Neuronal stem cell (in vitro differentiated cells): Measurements from ENCODE around the gene FBXO17.
A peak's percentile ranks its signal among the peaks of the same experiment; 100 is the strongest.

Source experiments
- DNase-seq: peaks from one replicate; pipeline ENCODE4 v3.0.0-alpha.2; 2013; ENCODE audit warnings: low spot score
- H2AFZ ChIP-seq: one replicate; pipeline ENCODE4 v1.6.1; 2013; ENCODE audit warnings: mild to moderate bottlenecking, low read length, inconsistent platforms
- H2AK5ac ChIP-seq: 2 replicates; pipeline ENCODE4 v1.6.1; 2013; ENCODE audit warnings: low read depth, mild to moderate bottlenecking, inconsistent platforms, low read length, moderate library complexity, mixed read lengths
- H2BK120ac ChIP-seq: 2 replicates; pipeline ENCODE4 v1.6.1; 2013; ENCODE audit warnings: low read depth, mild to moderate bottlenecking, inconsistent platforms, low read length, moderate library complexity, mixed read lengths
- H2BK12ac ChIP-seq: one replicate; pipeline ENCODE4 v1.6.1; 2013; ENCODE audit warnings: low read length, inconsistent platforms
- H2BK15ac ChIP-seq: 2 replicates; pipeline ENCODE4 v1.6.1; 2013; ENCODE audit warnings: mild to moderate bottlenecking, low read length, inconsistent platforms, mixed read lengths
- H2BK5ac ChIP-seq: one replicate; pipeline ENCODE4 v1.6.1; 2013; ENCODE audit warnings: inconsistent platforms, mild to moderate bottlenecking, low read length, moderate library complexity
- H3K14ac ChIP-seq: one replicate; pipeline ENCODE4 v1.6.1; 2013; ENCODE audit warnings: low read length, inconsistent platforms
- H3K18ac ChIP-seq: 2 replicates; pipeline ENCODE4 v1.6.1; 2013; ENCODE audit warnings: low read length, inconsistent platforms
- H3K23ac ChIP-seq: 2 replicates; pipeline ENCODE4 v1.6.1; 2013; ENCODE audit warnings: low read depth, mild to moderate bottlenecking, mixed read lengths, low read length, inconsistent platforms; ENCODE audit not compliant: poor library complexity
- H3K27ac ChIP-seq: replicated peaks from 3 replicates; pipeline ENCODE4 v1.5.1; 2013; ENCODE audit warnings: low read length, inconsistent platforms
- H3K27me3 ChIP-seq, 3 experiments: 2 replicates each; pipeline ENCODE4 v1.6.1; 2013; ENCODE audit warnings: low read length in 3 of 3, mild to moderate bottlenecking in 2 of 3, inconsistent platforms in 1 of 3, low read depth in 1 of 3, mixed read lengths in 1 of 3, moderate library complexity in 1 of 3; ENCODE audit not compliant: control insufficient read depth in 3 of 3, insufficient read depth in 3 of 3
- H3K36me3 ChIP-seq, 2 donors: replicated peaks in 1 of 2; 2 replicates each; pipeline ENCODE4 v1.6.1; 2013; ENCODE audit warnings: low read length in 2 of 2; ENCODE audit not compliant: control insufficient read depth in 2 of 2, insufficient read depth in 2 of 2
- H3K4ac ChIP-seq: 2 replicates; pipeline ENCODE4 v1.6.1; 2013; ENCODE audit warnings: inconsistent platforms, mild to moderate bottlenecking, low read length, moderate library complexity
- H3K4me1 ChIP-seq, 2 donors: 1 replicate in 1 of 2; 2 replicates in 1 of 2; pipeline ENCODE4 v1.6.1; 2013; ENCODE audit warnings: low read length in 2 of 2, low read depth in 1 of 2; ENCODE audit not compliant: control insufficient read depth in 2 of 2, insufficient read depth in 1 of 2
- H3K4me2 ChIP-seq: one replicate; pipeline ENCODE4 v1.6.1; 2013; ENCODE audit warnings: mild to moderate bottlenecking, low read length, inconsistent platforms; ENCODE audit not compliant: insufficient read depth, poor library complexity, severe bottlenecking
- H3K4me3 ChIP-seq, 2 donors: 2 replicates each; pipeline ENCODE4 v1.5.1; 2013; ENCODE audit warnings: low read length in 2 of 2, mild to moderate bottlenecking in 2 of 2, inconsistent platforms in 1 of 2, moderate library complexity in 1 of 2
- H3K79me1 ChIP-seq: one replicate; pipeline ENCODE4 v1.6.1; 2013; ENCODE audit warnings: low read depth, mild to moderate bottlenecking, inconsistent platforms, low read length, moderate library complexity
- H3K9ac ChIP-seq: one replicate; pipeline ENCODE4 v1.6.1; 2013; ENCODE audit warnings: mild to moderate bottlenecking, low read depth, low read length, inconsistent platforms; ENCODE audit not compliant: poor library complexity
- H3K9me3 ChIP-seq, 2 donors: replicated peaks in 1 of 2; 2 replicates each; pipeline versions ENCODE3 to v1.6.1; 2013; ENCODE audit warnings: low read length in 2 of 2, mild to moderate bottlenecking in 2 of 2, inconsistent platforms in 1 of 2, low read depth in 1 of 2, mixed read lengths in 1 of 2, moderate library complexity in 1 of 2; ENCODE audit not compliant: control insufficient read depth in 2 of 2, insufficient read depth in 1 of 2
- H4K8ac ChIP-seq: one replicate; pipeline ENCODE4 v1.6.1; 2013; ENCODE audit warnings: low read depth, mild to moderate bottlenecking, inconsistent platforms, low read length, moderate library complexity
- H4K91ac ChIP-seq: one replicate; pipeline ENCODE4 v1.6.1; 2013; ENCODE audit warnings: low read length, low read depth, mild to moderate bottlenecking, inconsistent platforms; ENCODE audit not compliant: poor library complexity
- WGBS, 2 donors: extraction: QIAGEN DNeasy Blood & Tissue Kit; methylation state at CpG; one replicate each; pipeline ENCODE4 v1.1.7; 2013; ENCODE audit warnings: missing lambda C conversion rate in 2 of 2, mixed read lengths in 1 of 2; ENCODE audit not compliant: insufficient read length in 2 of 2, insufficient replicate concordance in 1 of 2; ENCODE audit errors: extremely low coverage in 2 of 2; 5-methylcytosine and 5-hydroxymethylcytosine counted together

The FBXO17 gene

DNA sequence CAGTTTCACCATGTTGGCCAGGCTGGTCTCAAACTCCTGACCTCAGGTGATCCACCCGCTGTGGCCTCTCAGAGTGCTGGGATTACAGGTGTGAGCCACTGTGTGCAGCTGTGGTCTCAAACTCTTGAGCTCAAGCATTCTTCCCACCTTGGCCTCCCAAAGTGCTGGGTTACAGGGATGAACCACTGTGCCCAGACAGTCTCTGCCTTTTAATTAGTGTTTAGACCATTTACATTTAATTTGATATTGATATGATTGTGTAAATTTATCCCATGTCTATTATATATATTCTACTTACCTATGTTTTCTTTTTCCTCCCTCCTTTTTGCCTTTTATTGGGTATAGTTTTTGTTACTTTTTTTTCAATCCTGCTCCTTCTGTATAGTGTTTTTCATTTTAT, 73.9 kb downstream of the FBXO17 start:
- H3K4me2 ChIP-seq, result no peak overlapping the region
- H4K91ac ChIP-seq, result no peak overlapping the region
- H3K36me3 ChIP-seq, result peaks cover 8 to 19% of the 10 kb centered on the region in 2 donors
- H2BK120ac ChIP-seq, result no peak overlapping the region
- no peak overlapping the region for H3K18ac ChIP-seq
- H3K9ac ChIP-seq, result no peak overlapping the region
- no peak overlapping the region for H3K27ac ChIP-seq
- H3K4me1 ChIP-seq, result peaks cover 2 to 9% of the 10 kb centered on the region in 2 donors
- H3K9me3 ChIP-seq, result peaks cover 2 to 6% of the 10 kb centered on the region in 2 donors
- H4K8ac ChIP-seq, result peak overlapping the region; percentile 65
- no peak overlapping the region for H2BK5ac ChIP-seq
- no peak overlapping the region for H2AK5ac ChIP-seq
- peaks cover 2% of the 10 kb centered on the region for H3K79me1 ChIP-seq
- H3K4ac ChIP-seq, result no peak overlapping the region
- no peaks in the 10 kb centered on the region for H3K27me3 ChIP-seq
- no peak overlapping the region for H3K14ac ChIP-seq
- H2BK15ac ChIP-seq, result no peak overlapping the region
- H3K4me3 ChIP-seq, result no peak overlapping the region
- H2BK12ac ChIP-seq, result no peak overlapping the region
- no peak overlapping the region for H2AFZ ChIP-seq
- no CpG with 5 or more reads among the region's 1 CpG for WGBS, 2 donors
- DNase-seq, result no peak
- no peak overlapping the region for H3K23ac ChIP-seq

GRCh38 chr19:38900743-38901190, 74.8 kb downstream of the FBXO17 start:
- H2AK5ac ChIP-seq, result no peak overlapping the region
- H4K91ac ChIP-seq, result no peak overlapping the region
- no peak overlapping the region for H3K18ac ChIP-seq
- H3K14ac ChIP-seq, result no peak overlapping the region
- H3K9me3 ChIP-seq, result peaks cover 2 to 6% of the 10 kb centered on the region in 2 donors
- H2BK5ac ChIP-seq, result no peak overlapping the region
- H3K4ac ChIP-seq, result no peak overlapping the region
- no peak overlapping the region for H2BK12ac ChIP-seq
- H3K9ac ChIP-seq, result no peak overlapping the region
- peak overlapping the region in 1 of 2 donors; percentile 64 for H3K4me3 ChIP-seq
- H3K4me2 ChIP-seq, result no peak overlapping the region
- H3K23ac ChIP-seq, result no peak overlapping the region
- H3K4me1 ChIP-seq, result peaks cover 2 to 9% of the 10 kb centered on the region in 2 donors
- H2BK120ac ChIP-seq, result no peak overlapping the region
- peaks cover 8 to 16% of the 10 kb centered on the region in 2 donors for H3K36me3 ChIP-seq
- H3K27me3 ChIP-seq, result no peaks in the 10 kb centered on the region
- WGBS, 2 donors, result no CpG with 5 or more reads among the region's 3 CpGs
- DNase-seq, result no peak
- H2BK15ac ChIP-seq, result no peak overlapping the region
- no peak overlapping the region for H4K8ac ChIP-seq
- no peak overlapping the region for H3K27ac ChIP-seq
- peak overlapping the region; percentile 91 for H2AFZ ChIP-seq
- H3K79me1 ChIP-seq, result peaks cover 2% of the 10 kb centered on the region

GRCh38 chr19:38900202-38900629, 75.3 kb downstream of the FBXO17 start:
- H4K91ac ChIP-seq, result no peak overlapping the region
- no peak overlapping the region for H3K14ac ChIP-seq
- H3K4ac ChIP-seq, result no peak overlapping the region
- H3K4me3 ChIP-seq, result peak overlapping the region; percentile 64 to 91
- H3K9ac ChIP-seq, result peak overlapping the region; percentile 68
- no peak overlapping the region for H2BK15ac ChIP-seq
- no peak overlapping the region for H3K23ac ChIP-seq
- no peaks in the 10 kb centered on the region for H3K27me3 ChIP-seq
- no peak overlapping the region for H3K18ac ChIP-seq
- peaks cover 2 to 6% of the 10 kb centered on the region in 2 donors for H3K9me3 ChIP-seq
- peak overlapping the region; percentile 91 for H2AFZ ChIP-seq
- peaks cover 2% of the 10 kb centered on the region for H3K79me1 ChIP-seq
- peaks cover 8 to 10% of the 10 kb centered on the region in 2 donors for H3K36me3 ChIP-seq
- H2BK12ac ChIP-seq, result no peak overlapping the region
- no peak for DNase-seq
- WGBS, 2 donors, result no CpG with 5 or more reads among the region's 8 CpGs
- no peak overlapping the region for H3K27ac ChIP-seq
- no peak overlapping the region for H2BK120ac ChIP-seq
- no peak overlapping the region for H2AK5ac ChIP-seq
- no peak overlapping the region for H2BK5ac ChIP-seq
- no peak overlapping the region for H4K8ac ChIP-seq
- peak overlapping the region; percentile 59 for H3K4me2 ChIP-seq
- peaks cover 2 to 9% of the 10 kb centered on the region in 2 donors for H3K4me1 ChIP-seq

- Histone ChIP-seq H3K4ac (no peak within 1 kb of the TSS), H2BK12ac (no peak within 1 kb of the TSS), H2AK5ac (peak within 1 kb of the TSS; percentile 76), H3K4me2 (peak within 1 kb of the TSS; percentile 75), H3K4me3 (peak within 1 kb of the TSS; percentile 64 to 91), H3K23ac (peak within 1 kb of the TSS; percentile 35), H3K36me3 (peaks cover 4% of the 10 kb centered on the region in 2 donors), H2BK15ac (no peak within 1 kb of the TSS), H2BK5ac (peak within 1 kb of the TSS; percentile 48), H3K14ac (no peak within 1 kb of the TSS), H3K18ac (peak within 1 kb of the TSS; percentile 91), H3K9ac (peak within 1 kb of the TSS; percentile 79), H4K91ac (no peak within 1 kb of the TSS), H3K79me1 (peaks cover 2% of the 10 kb centered on the region), H2BK120ac (peak within 1 kb of the TSS; percentile 16), H4K8ac (peak within 1 kb of the TSS; percentile 78), H3K9me3 (peaks cover 2 to 6% of the 10 kb centered on the region in 2 donors), H3K27ac (no peak within 1 kb of the TSS), H3K27me3 (no peaks in the 10 kb centered on the region), H3K4me1 (peaks cover 2 to 9% of the 10 kb centered on the region in 2 donors), H2AFZ (peak within 1 kb of the TSS; percentile 91)
- no CpG with 5 or more reads among the region's 64 CpGs for WGBS, 2 donors
- peak; percentile 100 for DNase-seq
Measured at GRCh38 chr19:38899447-38900201, 75.9 kb downstream of the FBXO17 start, which contains the start of the genes NFKBIB and SIRT2. NFKBIB (plus strand) TSS chr19:38899969; CDS start chr19:38900033, 64 bp downstream. SIRT2 (minus strand) TSS chr19:38899618; CDS start chr19:38899521, 97 bp downstream.
